GM23248 (cell line): Measurements from ENCODE around the gene EGLN2.

ENCODE experiments used
- EZH2 ChIP-seq: fragments of 200-600 bp; sonication (generic); IDR thresholded peaks from 2 replicates; pipeline ENCODE4 v1.6.1; 2018; ENCODE audit warnings: antibody characterized with exemption, mild to moderate bottlenecking; ENCODE audit not compliant: insufficient read depth, poor library complexity, severe bottlenecking
- EZH2phosphoT487 ChIP-seq: fragments of 200-600 bp; sonication (generic); IDR thresholded peaks from 2 replicates; pipeline ENCODE4 v1.6.1; 2018; ENCODE audit warnings: antibody characterized with exemption, moderate library complexity, mild to moderate bottlenecking, low read depth; ENCODE audit not compliant: insufficient read depth

DNA sequence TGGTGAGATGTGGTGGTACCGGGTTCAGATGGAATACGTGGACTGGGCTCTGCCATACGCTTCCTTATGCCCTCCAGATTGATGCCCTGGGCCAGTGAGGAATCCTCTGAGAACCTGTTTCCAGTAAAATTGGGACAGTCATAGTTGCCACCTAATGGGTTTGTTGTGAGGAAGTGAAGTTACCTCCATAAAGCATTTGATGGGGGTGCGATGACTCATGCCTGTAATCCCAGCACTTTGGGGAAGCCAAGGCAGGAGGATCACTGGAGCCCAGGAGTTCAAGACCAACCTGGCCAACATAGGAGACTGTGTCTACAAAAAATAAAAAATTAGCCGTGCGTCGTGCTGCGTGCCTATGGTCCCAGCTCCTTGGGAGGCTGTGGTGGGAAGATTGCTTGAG lies 43.2 kb upstream of the EGLN2 start:
- TF ChIP-seq EZH2 (no peak), EZH2phosphoT487 (no peak)
